HepG2 (cell line): ENCODE measurements around the gene CCDC61.

Experiments
- HMGXB4 ChIP-seq, 2 experiments: sonication (generic) in 1 of 2; formaldehyde crosslinking in 1 of 2; IDR thresholded peaks; 2 replicates each; pipeline versions ENCODE4 v1.4.0 to v1.6.1; 2018 to 2020; ENCODE audit warnings: missing genetic modification reagents in 2 of 2, borderline replicate concordance in 1 of 2, low read depth in 1 of 2, mild to moderate bottlenecking in 1 of 2, missing biosample characterization in 1 of 2
- POLR2AphosphoS5 ChIP-seq: IDR thresholded peaks from 2 replicates; pipeline ENCODE4 v1.6.1; 2012; ENCODE audit warnings: low read depth, low read length

GRCh38 chr19:46049597-46049996, 54.3 kb downstream of the CCDC61 start:
- TF ChIP-seq POLR2AphosphoS5 (no peak), HMGXB4 (CRISPR knock-in tag; IDR thresholded peaks at IDR 0.05; ENCODE audit: borderline replicate concordance in 1 of 2, low read depth in 1 of 2) (no peak)
